DOHH2 (cell line): ENCODE measurements around the gene AKAP8L.

Source experiments
- H3F3A ChIP-seq: fragments of 200-600 bp; sonication (generic), shearing (Covaris generic); 2 replicates; pipeline ENCODE4 v1.6.0; 2016; ENCODE audit warnings: antibody characterized with exemption, mild to moderate bottlenecking; ENCODE audit not compliant: control insufficient read depth, insufficient read depth
- H3K27ac ChIP-seq: fragments of 200-600 bp; sonication (generic); 2 replicates; pipeline ENCODE4 v1.5.1; 2014; ENCODE audit warnings: low read depth, mild to moderate bottlenecking, low read length, moderate library complexity
- H3K27me3 ChIP-seq: fragments of 200-600 bp; sonication (generic); 2 replicates; pipeline ENCODE4 v1.6.1; 2014; ENCODE audit warnings: mild to moderate bottlenecking, low read length, mixed read lengths; ENCODE audit not compliant: control insufficient read depth
- H3K36me3 ChIP-seq: fragments of 200-600 bp; sonication (generic); 2 replicates; pipeline ENCODE4 v1.6.1; 2014; ENCODE audit warnings: mild to moderate bottlenecking, low read length, moderate library complexity, mixed read lengths; ENCODE audit not compliant: control insufficient read depth
- H3K4me1 ChIP-seq: fragments of 200-600 bp; sonication (generic); 2 replicates; pipeline ENCODE4 v1.6.1; 2014; ENCODE audit warnings: mild to moderate bottlenecking, low read length, mixed read lengths; ENCODE audit not compliant: control insufficient read depth
- H3K4me2 ChIP-seq: fragments of 200-600 bp; sonication (generic); 2 replicates; pipeline ENCODE4 v1.6.0; 2014; ENCODE audit warnings: mild to moderate bottlenecking, low read length, moderate library complexity
- H3K4me3 ChIP-seq: fragments of 200-600 bp; sonication (generic); 2 replicates; pipeline ENCODE4 v1.5.1; 2014; ENCODE audit warnings: mild to moderate bottlenecking, low read length, mixed read lengths
- H3K79me2 ChIP-seq: fragments of 200-600 bp; sonication (generic); 2 replicates; pipeline ENCODE4 v1.6.1; 2014; ENCODE audit warnings: mild to moderate bottlenecking, low read length, mixed read lengths; ENCODE audit not compliant: control insufficient read depth
- H3K9me2 ChIP-seq: fragments of 200-600 bp; sonication (generic); replicated peaks from 2 replicates; pipeline ENCODE4 v1.6.1; 2014; ENCODE audit warnings: mild to moderate bottlenecking, low read length, mixed read lengths; ENCODE audit not compliant: control insufficient read depth
- H3K9me3 ChIP-seq: fragments of 200-600 bp; sonication (generic); 2 replicates; pipeline ENCODE4 v1.6.1; 2014; ENCODE audit warnings: antibody characterized with exemption, low read length, mixed read lengths; ENCODE audit not compliant: control insufficient read depth, insufficient read depth
- H4K20me1 ChIP-seq: fragments of 200-600 bp; sonication (generic); 2 replicates; pipeline ENCODE4 v1.6.0; 2014; ENCODE audit warnings: low read depth, mild to moderate bottlenecking, antibody characterized with exemption, low read length, moderate library complexity; ENCODE audit not compliant: control insufficient read depth, insufficient read depth
- CTCF ChIP-seq: fragments of 200-600 bp; sonication (generic); IDR thresholded peaks from one replicate; pipeline ENCODE4 v1.5.1; 2014; ENCODE audit warnings: antibody characterized with exemption, mild to moderate bottlenecking, low read depth, low read length; ENCODE audit not compliant: poor library complexity, severe bottlenecking
- EZH2phosphoT487 ChIP-seq: fragments of 200-600 bp; sonication (generic); IDR thresholded peaks from 2 replicates; pipeline ENCODE4 v1.6.1; 2017; ENCODE audit warnings: borderline replicate concordance, mild to moderate bottlenecking, antibody characterized with exemption, low read length, moderate library complexity, mixed read lengths

Gene AKAP8L

GRCh38 chr19:15390814-15391213 lies 28.0 kb downstream of the AKAP8L start:
- peaks cover 46% of the 10 kb centered on the region for H3K79me2 ChIP-seq
- H3F3A ChIP-seq = 0 out of 2 replicates have a peak, but pooled peaks cover 3% of the 10 kb centered on the region
- peaks cover 55% of the 10 kb centered on the region for H3K36me3 ChIP-seq
- no peaks in the 10 kb centered on the region for H3K4me1 ChIP-seq
- H4K20me1 ChIP-seq = peaks cover 4% of the 10 kb centered on the region; the same call in 1 of the 2 replicates
- H3K27ac ChIP-seq = no peak overlapping the region
- TF ChIP-seq EZH2phosphoT487 = no peak
- no peak for TF ChIP-seq CTCF
- H3K9me3 ChIP-seq = no peaks in the 10 kb centered on the region
- H3K27me3 ChIP-seq = no peaks in the 10 kb centered on the region
- no peak overlapping the region for H3K4me2 ChIP-seq
- H3K9me2 ChIP-seq = no peaks in the 10 kb centered on the region
- H3K4me3 ChIP-seq = no peak overlapping the region

GRCh38 chr19:15381864-15382263 lies 36.9 kb downstream of the AKAP8L start:
- Histone ChIP-seq H3K36me3 (peaks cover 27% of the 10 kb centered on the region), H3K9me3 (no peaks in the 10 kb centered on the region), H3K4me3 (no peak overlapping the region), H3K4me2 (peak overlapping the region; percentile 69; the same call in 1 of the 2 replicates), H3K79me2 (peaks cover 46% of the 10 kb centered on the region), H3K27ac (peak overlapping the region; percentile 9; the same call in 1 of the 2 replicates), H3K4me1 (peaks cover 29% of the 10 kb centered on the region), H3K27me3 (no peaks in the 10 kb centered on the region), H4K20me1 (peaks cover 5% of the 10 kb centered on the region; the same call in 1 of the 2 replicates), H3F3A (peaks cover 30% of the 10 kb centered on the region), H3K9me2 (no peaks in the 10 kb centered on the region)
- no peak for TF ChIP-seq CTCF
- no peak for TF ChIP-seq EZH2phosphoT487

GRCh38 chr19:15381429-15381828 lies 37.4 kb downstream of the AKAP8L start:
- Histone ChIP-seq H4K20me1 (peaks cover 7% of the 10 kb centered on the region; the same call in 1 of the 2 replicates), H3K79me2 (peaks cover 47% of the 10 kb centered on the region), H3K9me3 (no peaks in the 10 kb centered on the region), H3K4me3 (peak overlapping the region; percentile 95), H3K4me2 (peak overlapping the region; percentile 69), H3K27me3 (no peaks in the 10 kb centered on the region), H3K27ac (peak overlapping the region; percentile 9; the same call in 1 of the 2 replicates), H3K36me3 (peaks cover 29% of the 10 kb centered on the region), H3K9me2 (no peaks in the 10 kb centered on the region), H3F3A (peaks cover 30% of the 10 kb centered on the region), H3K4me1 (peaks cover 34% of the 10 kb centered on the region)
- TF ChIP-seq EZH2phosphoT487 = no peak

GRCh38 chr19:15379999-15380647 lies 38.7 kb downstream of the AKAP8L start:
- Histone ChIP-seq H3K4me3 (peak overlapping the region; percentile 95), H3K9me3 (no peaks in the 10 kb centered on the region), H3K9me2 (no peaks in the 10 kb centered on the region), H3K27me3 (no peaks in the 10 kb centered on the region), H3K4me1 (peaks cover 37% of the 10 kb centered on the region), H3K36me3 (peaks cover 37% of the 10 kb centered on the region), H3K4me2 (peak overlapping the region; percentile 69), H3F3A (peaks cover 30% of the 10 kb centered on the region), H4K20me1 (peaks cover 7% of the 10 kb centered on the region; the same call in 1 of the 2 replicates), H3K27ac (peak overlapping the region; percentile 61), H3K79me2 (peaks cover 56% of the 10 kb centered on the region)
- TF ChIP-seq CTCF = no peak
- TF ChIP-seq EZH2phosphoT487 = no peak
